ENCODE measurements around the gene TDRD15.

- TF ChIP-seq CTCF (IDR thresholded peaks at IDR 0.05; ENCODE audit: poor library complexity) (no peak), EZH2 (IDR thresholded peaks at IDR 0.05; ENCODE audit: borderline replicate concordance) (no peak)
Observed at GRCh38 chr2:21123473-21124393, at the start of gene TDRD15.
